LNCaP clone FGC (cell line): Measurements from ENCODE around the gene TAS1R3.

Source experiments
- DNase-seq: peaks from one replicate; pipeline ENCODE4 v3.0.0-alpha.2; 2011; ENCODE audit warnings: low read depth
- H3K4me3 ChIP-seq: 2 replicates; pipeline ENCODE4 v1.5.1; 2011; ENCODE audit warnings: mild to moderate bottlenecking, low read depth, low read length, control low read depth
- TF ChIP-seq, protein P1 (sequence below): IDR thresholded peaks from 2 replicates; pipeline ENCODE4 v1.5.1; 2012; ENCODE audit warnings: mild to moderate bottlenecking; ENCODE audit not compliant: control insufficient read depth, insufficient read depth; ENCODE audit errors: extremely low read depth

TAS1R3 gene

DNA sequence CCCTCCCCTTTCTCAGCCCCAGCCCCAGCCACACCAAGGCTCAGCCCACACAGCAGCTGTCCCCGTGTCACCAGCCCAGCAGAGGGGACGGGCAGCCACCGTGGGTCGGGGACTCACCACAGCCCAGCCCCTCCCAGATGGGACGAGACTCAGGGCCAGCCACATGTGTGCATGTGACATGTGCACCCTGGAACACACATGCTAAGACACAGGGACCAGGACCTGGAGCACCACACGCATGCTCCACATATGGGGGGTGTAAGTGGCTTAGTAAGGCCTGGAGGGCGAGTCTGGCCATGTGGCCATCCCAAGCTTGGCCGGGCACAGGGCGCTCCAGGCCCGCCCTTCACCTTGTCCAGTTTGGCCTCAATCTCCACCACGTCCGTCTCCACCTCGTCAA is 27.3 kb upstream of the TAS1R3 start:
- TF ChIP-seq, protein P1, sequence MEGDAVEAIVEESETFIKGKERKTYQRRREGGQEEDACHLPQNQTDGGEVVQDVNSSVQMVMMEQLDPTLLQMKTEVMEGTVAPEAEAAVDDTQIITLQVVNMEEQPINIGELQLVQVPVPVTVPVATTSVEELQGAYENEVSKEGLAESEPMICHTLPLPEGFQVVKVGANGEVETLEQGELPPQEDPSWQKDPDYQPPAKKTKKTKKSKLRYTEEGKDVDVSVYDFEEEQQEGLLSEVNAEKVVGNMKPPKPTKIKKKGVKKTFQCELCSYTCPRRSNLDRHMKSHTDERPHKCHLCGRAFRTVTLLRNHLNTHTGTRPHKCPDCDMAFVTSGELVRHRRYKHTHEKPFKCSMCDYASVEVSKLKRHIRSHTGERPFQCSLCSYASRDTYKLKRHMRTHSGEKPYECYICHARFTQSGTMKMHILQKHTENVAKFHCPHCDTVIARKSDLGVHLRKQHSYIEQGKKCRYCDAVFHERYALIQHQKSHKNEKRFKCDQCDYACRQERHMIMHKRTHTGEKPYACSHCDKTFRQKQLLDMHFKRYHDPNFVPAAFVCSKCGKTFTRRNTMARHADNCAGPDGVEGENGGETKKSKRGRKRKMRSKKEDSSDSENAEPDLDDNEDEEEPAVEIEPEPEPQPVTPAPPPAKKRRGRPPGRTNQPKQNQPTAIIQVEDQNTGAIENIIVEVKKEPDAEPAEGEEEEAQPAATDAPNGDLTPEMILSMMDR, result no peak
- DNase-seq, result no peak
- H3K4me3 ChIP-seq, result no peak overlapping the region

DNA sequence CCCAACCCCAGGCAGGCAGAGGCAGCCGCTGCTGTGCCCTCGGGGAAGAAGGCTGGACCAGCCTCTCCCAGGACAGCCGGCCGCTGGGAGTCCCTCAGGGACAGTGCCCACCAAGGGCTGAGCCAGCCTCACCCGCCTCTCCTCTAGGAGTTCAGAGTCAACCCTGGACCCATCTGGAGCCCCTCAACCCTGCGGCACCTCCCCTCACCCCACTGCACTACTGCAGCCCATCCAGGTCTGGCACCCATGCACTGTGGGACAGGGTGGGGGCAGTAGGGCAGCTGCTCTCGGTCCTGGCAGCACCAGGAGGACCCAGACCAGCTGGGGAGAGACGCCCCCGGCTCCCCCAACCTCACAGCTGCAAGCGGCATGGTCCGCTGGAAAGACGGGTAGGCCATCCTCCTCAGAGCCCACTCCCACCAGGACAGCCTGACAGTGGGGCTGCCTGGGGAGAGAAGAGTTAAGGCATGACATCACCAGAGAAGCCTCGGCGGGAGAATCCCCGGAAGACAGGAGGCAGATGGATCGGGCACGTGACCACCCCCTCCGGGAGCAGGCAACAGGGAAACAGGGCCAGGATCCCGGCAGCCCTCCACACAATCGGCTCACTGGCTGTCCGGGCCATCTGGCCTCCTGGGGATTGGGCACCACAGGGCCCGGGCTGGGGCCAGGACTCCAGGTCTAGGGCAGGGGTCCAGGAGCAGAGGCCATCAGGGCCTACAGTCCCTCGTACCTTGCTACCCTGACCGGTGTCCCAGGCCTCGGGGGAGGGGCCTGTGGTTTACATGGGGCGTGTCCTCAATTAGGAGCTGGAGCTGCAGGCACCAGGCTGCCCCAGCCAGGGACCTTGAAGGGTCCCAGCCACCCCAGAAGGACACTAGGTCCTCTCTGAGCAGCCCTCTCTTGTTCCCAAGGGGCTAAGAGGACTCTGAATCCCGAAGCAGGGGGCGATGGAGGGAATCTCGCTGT is 26.5 kb upstream of the TAS1R3 start:
- H3K4me3 ChIP-seq, result peak overlapping the region; percentile 66
- TF ChIP-seq, protein P1, result no peak
- DNase-seq, result no peak

DNA sequence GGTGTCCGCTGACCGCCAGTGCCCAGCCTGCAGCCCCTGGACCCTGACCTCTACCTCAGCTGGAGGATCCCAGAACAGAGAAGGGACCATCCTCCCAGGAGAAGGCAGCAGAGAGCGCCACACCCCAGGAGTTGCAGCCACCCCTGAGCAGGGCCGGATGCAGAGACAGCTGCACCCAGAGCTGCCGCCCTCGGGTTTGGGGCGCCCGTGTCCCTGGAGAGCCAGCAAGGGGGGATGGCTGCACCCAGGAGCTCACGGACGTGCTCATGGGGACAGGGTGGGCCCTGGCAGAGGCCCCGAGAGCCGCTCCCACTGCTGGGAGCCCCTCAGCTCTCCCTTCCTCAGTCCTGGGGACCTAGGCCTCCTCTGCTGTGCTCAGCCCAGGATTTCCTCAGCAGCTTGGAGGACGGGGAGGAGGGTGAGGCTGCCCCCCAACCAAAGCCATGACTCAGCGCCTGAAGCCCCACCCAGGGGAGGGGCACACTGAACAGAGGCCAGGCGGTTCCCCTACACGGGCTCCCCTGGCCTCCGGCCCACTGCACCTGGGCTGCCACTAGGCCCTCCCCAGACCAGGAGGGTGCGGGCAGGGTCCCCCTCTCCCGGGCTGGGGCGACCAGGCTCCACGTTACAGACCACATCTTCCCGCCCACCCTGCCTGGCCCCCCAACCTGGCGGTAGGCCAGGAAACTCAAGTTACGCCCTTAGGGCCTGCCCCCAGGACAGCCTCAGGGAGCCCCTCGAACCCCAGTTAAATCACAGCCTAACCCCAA is 25.6 kb upstream of the TAS1R3 start:
- H3K4me3 ChIP-seq, result peak overlapping the region; percentile 66
- no peak for DNase-seq
- TF ChIP-seq, protein P1, result no peak

DNA sequence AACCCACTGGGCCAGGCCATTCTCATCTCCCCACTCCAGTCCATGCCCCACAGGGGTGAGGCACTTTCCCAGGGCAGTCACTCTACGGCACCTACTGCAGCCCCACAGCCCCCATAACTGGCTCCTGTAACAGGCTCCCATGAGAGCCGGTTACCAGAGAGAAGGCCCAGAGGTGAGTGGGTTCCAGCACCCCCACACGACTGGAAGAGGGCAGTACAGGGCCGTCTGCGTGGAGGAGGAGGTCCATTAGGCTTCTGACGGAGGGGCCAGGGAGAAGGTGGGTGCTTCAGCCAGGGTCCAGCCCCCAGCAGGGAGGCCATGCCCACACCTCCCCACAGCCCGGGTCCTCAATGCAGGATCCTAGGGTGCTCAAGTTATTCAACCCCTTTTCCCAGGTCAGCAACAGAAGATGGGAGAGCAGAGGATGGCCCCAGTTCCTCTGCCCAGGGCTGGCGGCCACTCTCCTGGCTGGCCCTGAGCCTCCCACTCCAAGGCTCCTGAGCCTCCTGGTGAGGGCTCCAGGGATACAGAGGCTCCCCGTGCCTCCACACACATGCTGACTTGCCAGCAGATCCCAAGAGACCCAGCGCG is 24.9 kb upstream of the TAS1R3 start:
- peak overlapping the region; percentile 66 for H3K4me3 ChIP-seq
- no peak for DNase-seq
- TF ChIP-seq, protein P1, result no peak

DNA sequence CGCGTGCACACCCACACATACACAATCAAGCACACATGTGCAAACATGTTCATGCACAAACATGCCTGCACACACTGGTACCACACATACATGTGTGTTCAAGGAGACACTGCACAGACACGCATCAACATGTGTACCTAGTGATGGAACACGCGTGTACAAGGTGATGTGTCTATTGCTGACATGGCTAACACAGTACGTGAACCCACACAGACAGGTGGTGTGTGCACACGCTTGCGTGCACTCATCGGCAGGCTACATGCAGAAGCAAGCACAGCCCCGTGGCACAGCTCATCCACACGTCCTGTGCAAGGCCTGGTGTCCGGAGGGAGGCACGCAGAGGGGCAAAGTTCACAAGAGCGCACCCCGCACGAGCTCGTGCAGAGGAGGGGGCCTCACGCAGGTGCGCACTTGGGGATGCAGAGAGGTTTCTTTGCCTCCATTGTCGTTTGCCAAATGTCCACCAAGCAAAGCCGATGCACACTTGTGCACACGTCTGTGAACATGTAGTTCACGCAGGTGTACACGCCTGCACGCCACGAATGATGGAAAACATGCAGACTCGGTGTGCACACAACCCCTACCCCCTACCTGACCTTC is 24.3 kb upstream of the TAS1R3 start:
- H3K4me3 ChIP-seq, result peak overlapping the region; percentile 66
- DNase-seq, result no peak
- TF ChIP-seq, protein P1, result no peak

DNA sequence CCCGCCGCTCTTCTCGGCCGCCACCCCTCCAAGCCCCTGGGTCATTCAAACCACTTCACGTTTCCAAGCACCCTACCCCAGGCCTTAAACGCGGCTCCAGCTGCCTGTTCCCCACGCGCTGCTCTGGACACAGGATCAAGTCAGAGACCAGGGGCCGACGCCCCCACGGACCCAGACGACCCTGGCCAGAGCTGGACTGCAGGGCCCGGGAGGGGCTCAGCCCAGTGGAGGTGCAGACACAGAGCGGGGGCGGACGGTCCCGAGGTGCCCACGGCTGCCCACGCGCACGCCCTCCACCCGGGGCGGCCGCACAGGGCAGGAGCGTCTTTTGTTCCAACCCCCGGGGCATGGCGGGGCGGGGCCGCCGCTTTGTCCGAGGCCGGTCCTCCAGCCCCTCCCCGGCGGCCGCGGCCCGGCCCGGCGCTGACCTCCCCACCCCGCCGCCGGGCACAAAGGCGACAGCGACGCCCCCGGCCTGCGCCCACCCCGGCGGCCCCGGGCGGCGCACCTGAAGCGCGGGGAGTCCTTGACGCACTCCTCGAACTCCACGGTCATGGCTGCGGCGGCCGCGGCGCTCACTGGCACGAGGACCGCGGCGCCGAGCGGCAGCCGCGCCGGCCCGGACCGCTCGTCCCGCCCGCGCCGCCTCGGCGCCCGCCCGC is 23.7 kb upstream of the TAS1R3 start:
- peak overlapping the region; percentile 66 for H3K4me3 ChIP-seq
- TF ChIP-seq, protein P1, result no peak
- no peak for DNase-seq
